Measurements from ENCODE around the gene ACTMAP.
"Not testable (repeated sequence)": the region's sequence is repeated elsewhere in the genome, so short reads cannot be mapped to it uniquely, and the experiment has no call there.

Gene ACTMAP

DNA sequence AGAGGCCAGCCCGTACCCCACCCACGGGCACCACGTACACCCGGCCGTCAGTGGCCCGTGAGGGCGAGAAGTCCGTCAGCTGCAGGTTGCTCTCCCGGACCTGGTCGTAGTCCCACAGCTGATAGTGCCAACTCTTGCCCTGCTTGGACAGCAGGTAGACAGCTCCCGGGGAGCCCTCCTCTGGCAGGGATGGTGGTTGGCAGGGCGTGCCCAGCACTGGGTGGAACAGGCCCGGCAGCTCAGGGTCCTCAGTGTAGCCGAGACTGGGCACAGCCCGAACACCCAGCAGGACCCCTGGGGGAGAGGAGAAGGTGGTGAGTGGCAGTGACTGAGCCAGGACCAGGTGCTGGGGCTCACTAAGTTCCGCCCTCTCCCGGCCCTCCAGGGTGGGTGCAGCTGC lies 7.8 kb downstream of the ACTMAP start:
- no peak for DNase-seq

DNA sequence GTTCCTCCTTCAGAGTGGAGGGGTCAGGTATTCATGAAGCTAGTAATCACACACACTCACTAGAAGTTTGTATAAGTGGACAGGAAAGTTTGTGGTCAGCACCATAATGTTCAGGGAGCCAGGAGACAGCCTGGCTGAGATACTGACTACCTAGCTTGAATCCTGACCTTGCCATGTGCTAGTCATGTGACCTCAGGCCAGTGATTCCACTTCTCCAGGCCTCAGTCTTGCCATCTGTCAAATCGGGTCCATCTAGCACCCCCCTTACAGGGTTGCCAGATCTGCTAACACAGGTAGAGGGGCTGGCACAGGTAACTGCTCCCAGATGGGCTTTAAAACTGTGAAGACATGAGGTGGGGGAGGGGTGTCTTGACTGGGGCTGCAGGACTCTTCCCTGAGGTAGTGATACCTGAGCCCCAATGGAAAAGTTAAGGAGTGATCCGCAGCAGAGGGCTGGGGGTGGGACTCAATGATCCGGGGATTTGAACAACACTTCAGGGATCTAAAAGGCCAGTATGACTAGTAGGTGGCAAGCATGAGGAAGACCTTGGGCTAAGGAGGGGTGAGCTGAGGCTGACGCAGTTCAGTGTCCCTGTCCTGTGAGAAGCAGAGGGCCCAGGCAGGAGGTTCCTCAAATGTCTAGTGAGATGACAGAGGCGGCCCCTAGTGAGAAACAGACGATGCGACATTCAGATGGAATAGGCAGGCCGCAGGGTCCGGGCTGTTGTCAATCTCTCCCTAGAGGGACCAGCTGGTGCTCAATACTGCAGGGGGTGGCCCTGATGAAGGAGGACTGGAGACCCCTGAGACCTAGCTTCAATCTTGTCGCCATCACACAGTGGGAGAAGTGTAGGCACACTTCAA lies 8.5 kb downstream of the ACTMAP start:
- no peak for DNase-seq

DNA sequence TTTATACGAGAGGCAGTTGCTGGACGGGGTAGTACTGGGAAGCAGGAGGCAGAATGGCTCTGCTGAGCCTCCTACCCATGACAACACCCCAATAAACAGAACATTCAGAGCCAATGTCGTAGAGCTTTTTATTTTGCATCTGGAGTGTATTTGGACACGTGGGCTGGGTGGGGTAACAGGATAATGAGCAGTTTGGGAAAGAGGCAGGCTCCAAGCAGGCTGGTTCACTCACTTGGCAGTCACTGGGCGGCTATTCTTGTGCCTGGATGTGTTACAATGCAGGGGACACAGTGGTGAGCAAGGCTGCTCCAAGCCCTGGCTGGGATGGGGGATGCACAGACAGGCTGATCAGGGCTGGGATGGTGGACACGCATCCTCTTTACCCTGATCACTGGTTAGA lies 9.5 kb downstream of the ACTMAP start:
- no peak for DNase-seq

DNA sequence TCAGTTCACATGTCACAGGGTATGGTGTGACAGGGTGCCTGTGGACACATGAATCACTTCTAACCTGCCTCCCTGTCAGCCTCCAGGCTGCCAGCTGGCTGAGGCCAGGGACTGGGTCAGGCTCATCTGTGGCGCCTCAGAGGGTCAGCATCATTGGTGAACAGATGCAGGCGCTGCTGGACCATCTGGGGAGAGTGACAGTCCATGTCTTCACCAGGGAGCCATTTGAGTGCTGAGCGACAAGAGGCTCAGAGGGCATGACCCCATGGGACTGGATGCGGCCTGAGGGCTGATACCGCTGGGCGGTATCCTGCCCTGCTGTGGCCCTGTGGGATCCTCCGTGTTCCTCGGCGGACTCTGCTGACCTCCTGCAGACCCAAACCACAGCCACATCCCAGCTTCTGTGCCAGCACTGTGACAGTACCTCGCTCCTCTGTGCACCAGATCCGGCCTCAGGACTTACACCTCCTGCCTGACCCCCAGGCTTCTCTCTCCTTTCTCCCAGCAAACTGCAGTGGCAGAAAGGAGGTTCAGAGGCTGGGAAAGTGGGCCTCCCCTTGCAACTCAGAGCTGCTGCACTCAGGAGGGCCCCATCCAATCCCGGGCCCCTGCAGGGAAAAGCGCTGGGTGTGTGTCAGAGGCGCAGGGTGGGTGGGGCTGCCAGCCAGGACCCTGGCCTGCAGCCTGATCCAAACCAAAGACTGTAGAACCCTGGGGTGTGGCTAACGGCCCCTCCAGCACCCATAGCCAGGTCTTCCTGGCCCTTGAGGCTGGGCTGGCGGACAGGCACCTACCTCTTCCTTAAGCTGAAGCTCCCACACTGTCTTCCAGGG lies 10.2 kb downstream of the ACTMAP start:
- no peak for DNase-seq

DNA sequence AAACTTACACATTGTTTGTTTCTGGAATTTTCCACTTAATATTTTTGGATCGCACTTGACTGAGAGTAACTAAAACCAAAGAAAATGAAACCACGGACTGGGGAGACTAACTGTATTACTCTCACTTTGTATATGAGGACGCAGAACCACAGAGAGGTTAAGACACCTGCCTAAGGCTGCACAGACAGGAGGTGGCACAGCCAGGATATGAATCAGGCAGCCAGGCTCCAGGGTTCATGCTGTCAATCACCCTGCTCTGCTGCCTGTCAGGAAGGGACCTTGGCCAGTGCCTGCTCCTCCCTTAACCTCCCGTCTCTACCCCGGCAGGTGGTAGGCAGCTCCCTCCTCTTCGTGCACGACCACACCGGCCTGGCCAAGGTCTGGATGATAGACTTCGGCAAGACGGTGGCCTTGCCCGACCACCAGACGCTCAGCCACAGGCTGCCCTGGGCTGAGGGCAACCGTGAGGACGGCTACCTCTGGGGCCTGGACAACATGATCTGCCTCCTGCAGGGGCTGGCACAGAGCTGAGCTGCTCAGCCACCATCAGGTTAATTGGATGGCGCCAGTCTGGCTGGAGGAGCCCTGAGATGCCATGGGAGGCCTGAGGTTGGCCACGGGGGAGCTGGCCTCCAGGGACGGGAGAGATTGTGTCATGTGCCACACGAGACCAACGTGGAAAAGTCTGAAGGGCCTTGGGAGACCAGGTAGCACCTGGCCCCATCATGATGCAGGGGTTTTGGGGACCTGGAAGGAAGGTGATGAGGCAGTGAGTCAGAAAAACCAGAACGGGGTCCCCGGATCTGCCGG lies 11.0 kb downstream of the ACTMAP start:
- DNase-seq: no peak

DNA sequence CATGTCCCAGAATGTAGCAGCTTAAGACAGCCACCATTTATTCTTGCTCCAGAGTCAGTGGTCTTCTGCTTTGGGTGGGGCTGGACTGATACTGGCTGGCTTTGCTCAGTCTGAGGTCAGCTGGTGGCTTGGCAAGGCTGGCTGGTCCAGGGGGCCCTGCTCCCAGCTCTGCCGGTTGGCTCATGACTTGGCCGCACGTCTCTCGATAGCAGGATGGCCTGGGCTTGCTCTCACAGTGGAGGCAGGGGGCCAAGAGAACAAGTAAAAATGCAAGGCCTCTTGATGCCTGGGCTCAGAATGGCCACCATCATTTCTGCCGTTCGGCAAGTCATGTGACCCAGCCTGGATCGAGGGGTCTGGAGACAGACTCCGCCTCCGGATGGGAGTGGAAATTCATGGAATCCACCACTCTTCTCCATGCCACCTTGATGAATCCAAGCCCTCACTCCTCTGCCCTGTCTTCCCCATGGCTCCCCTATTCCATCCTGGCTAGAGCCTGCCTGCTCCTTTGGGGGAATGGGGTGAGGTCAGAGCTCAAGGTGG lies 13.1 kb downstream of the ACTMAP start:
- DNase-seq: no peak

DNA sequence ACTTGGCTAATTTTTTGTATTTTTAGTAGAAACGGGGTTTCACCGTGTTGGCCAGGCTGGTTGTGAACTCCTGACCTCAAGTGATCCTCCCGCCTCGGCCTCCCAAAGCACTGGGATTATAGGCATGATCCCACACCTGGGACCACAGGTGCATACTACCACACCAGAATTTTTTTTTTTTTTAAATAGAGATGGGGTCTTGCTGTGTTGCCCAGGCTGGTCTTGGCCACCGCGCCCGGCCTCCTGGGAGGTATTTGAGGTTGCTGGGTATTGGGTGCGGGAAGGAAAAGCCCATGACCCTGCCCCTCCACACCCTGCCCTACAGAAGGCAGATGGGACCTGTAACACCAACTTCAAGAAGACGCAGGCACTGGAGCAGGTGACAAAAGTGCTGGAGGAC lies 13.6 kb downstream of the ACTMAP start:
- DNase-seq: no peak

DNA sequence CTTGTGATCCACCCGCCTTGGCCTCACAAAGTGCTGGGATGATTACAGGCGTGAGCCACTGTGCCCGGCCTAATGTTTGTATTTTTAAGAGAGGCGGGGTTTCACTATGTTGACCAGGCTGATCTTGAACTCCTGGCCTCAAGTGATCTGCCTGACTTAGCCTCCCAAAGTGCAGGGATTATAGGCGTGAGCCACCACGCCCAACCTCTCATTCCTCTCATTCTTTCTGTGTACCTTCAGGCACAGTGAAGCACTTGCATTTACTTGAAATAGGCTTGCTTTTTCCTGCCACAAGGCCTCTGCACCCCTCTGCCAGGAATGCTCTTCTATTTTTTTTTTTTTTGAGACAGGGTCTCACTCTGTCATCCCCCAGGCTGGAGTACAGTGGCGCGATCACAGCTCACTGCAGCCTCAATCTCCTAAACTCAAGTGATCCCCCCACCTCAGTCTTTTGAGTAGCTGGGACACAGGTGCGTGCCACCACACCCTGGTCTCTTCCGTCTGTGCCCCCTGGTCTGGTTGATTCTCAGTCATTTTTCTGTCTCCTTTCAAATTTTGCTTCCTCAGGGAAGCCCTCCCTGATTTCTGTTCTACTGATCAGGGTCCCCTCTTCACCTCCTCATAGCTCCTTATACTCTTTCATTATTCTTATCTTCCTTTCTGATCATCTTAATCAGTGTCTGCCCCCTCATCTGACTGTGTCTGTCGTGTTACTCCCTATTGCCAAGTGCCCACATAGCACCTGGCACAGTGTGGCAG lies 15.1 kb downstream of the ACTMAP start:
- no peak for DNase-seq

DNA sequence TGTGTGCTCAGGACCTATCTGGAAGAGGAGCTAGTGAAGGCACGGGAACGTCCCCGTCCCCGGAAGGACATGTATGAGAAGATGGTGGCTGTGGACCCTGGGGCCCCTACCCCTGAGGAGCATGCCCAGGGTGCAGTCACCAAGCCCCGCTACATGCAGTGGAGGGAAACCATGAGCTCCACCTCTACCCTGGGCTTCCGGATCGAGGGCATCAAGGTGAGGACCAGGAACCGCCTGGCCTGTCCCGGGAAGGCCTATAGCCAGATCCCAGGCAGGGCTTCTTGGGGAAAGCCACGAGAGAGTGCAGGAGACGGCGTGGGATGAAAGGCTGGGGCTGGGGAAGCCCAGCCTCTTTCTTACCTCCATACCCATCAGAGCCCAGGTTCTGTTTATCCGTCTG lies 17.1 kb downstream of the ACTMAP start:
- no peak for DNase-seq

DNA sequence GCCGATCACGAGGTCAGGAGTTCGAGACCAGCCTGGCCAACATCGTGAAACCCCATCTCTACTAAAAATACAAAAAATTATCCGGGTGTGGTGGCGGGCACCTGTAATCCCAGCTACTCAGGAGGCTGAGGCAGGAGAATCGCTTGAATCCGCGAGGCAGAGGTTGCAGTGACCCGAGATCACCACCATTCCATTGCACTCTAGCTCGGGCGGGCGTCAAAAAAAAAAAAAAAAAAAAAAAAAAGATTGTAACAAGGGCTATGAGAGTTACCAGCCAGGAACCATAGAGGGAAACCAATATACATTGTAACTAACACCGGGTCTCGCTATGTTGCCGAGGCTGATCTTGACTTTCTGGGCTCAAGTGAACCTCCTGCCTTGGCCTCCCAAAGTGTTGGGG lies 18.0 kb downstream of the ACTMAP start:
- DNase-seq: not testable (repeated sequence)

DNA sequence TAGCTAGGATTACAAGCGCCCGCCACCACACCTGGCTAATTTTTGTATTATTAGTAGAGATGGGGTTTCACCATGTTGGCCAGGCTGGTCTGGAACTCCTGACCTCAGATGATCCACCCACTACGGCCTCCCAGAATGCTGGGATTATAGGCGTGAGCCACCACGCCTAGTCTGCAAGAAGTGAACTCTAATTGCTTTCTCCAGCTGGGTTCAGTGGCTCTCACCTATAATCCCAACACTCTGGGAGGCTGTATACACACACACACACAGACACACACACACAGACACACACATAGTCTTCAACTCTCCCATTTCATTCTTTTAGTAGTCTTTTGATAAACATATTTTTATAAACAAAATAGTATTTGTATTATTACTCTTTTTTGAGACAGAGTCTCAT lies 20.2 kb downstream of the ACTMAP start:
- DNase-seq: not testable (repeated sequence)

DNA sequence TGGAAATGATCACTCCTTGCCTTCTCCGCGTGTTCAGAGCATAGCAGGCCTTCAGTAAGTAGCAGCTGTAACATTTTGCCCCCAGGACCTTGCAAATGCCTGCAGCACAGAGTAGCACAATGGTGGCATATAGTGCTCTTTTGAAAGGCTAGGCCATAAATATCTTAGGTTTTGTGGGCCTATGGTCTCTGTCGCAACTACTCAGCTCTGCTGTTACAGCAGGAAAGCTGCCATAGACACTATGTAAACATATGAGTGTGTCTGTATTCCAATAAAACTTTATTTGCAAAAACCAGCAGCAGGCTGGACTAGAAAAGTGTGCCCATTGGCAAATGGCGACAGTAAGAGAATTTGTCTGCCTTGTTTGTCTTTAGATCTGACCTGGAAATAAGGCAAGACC lies 24.0 kb downstream of the ACTMAP start:
- DNase-seq: no peak

DNA sequence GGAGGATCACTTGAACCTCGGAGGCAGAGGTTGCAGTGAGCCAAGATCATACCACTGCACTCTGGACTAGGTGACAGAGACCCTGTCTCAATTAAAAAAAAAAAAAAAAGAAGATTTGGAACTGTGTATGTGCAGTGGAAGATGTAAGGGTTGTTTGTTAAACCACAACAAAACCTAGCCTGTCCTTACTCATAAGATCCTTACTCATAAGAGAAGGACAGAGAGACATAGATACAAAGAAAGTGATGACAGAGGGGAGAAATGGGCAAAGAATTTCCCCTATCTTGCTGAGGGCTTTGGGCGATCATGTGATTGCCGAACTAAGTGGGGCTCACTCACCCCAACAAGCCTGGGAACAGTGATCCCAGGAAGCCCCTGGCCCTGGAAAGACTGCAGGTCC lies 25.4 kb downstream of the ACTMAP start:
- no peak for DNase-seq

DNA sequence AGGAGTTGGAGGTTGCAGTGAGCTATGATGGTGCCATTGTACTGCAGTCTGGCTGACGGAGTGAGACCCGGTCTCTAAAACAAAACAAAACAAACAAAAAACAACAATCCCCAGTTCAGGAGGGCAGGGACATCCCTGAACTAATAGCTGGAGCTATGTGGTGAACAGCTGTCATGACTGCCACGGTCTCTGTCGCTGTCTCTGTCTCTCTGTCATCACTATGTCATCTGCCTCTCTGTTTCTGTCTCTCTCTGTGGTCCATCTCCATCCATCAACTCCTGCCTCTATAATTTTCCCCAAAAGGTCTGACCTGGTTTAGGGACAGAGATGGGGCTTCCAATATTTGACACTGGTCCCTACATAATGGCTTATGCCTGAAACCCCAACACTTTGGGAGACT lies 26.0 kb downstream of the ACTMAP start:
- no peak for DNase-seq

DNA sequence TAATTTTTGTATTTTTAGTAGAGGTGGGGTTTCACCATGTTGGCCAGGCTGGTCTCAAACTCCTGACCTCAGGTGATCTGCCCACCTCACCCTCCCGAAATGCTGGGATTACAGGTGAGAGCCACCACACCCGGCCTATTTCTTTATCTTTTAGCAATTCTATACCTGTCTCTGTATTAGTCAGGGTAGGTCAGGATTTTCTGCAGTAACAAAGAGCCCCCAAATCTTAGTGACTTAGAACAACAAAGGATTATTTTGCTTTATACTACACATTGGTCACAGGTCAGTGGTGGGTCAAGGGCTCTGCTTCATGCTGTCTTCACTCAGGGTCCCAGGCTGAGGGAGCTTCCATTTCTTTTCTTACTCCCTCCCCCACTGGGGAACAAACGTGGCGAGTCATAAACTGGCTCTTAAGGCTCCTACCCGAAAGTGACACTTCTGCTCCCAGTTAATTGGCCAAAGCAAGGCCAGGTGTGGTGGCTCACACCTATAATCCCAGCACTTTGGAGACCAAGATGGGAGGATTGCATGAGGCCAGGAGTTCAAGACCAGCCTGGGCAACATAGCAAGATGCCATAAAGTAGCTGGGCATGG lies 26.5 kb downstream of the ACTMAP start:
- DNase-seq: no peak

DNA sequence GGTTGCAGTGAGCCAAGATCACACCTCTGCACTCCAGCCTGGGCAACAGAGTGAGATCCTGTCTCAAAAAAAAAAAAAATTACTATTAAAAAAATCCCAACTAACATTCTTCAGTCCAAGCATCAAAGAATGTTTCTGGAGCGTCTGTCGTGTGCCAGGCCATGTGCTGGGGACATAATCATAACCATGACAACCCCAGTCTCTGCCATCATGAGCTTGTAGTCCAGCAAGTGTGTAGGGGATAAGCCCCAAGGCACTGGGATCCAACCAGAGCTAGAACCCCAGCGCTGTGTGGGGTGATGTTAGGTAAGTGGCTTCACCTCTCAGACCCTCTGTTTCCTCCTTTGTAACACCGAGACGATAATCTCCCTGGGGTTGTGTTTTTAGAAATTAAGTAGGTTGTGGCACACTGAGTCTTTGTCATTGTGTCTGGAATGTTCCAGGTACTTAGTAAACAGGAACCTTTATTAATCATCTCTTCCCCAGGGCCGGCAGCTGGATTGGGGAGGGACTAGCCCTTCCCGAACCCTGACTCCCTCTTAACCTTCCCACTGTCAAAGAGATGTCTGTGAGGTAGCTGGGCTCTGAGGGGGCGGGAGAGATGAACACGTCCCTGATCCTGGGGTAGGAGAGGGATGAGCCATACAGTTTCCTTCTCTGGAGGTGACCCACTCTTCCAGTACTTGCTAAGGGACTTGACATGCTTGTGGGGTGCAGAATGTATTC lies 28.2 kb downstream of the ACTMAP start:
- no peak for DNase-seq

DNA sequence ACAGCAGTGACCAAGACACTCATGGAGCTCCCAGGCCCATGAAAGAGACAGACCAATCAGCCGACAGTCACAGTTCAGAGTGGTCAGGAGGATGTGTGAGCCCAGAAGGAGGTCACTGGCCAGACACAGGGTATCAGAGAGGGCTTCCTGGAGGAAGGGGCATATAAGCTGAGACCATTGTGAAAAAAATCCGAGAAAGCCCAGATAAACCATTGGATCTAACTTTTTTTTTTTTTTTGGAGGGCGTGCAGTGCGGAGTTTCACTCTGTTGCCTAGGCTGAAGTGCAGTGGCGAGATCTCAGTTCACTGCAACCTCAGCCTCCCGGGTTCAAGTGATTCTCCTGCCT lies 29.2 kb downstream of the ACTMAP start:
- no peak for DNase-seq

DNA sequence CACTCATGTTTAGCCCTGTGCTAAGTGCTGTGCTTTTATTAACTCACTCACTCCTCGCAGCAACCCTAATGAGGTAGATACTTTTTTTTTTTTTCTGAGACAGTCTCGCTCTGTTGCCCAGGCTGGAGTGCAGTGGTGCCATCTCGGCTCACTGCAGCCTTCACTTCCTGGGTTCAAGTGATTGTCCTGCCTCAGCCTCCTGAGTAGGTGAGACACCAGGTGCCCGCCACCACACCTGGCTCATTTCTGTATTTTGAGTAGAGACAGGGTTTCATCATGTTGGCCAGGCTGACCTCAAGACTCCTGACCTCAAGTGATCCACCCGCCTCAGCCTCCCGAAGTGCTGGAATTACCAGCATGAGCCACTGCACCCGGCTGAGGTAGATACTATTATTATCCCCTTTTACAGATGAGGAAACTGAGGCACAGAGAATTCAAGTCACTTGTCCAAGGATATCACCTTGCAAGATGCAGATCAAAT lies 30.8 kb downstream of the ACTMAP start:
- no peak for DNase-seq

DNA sequence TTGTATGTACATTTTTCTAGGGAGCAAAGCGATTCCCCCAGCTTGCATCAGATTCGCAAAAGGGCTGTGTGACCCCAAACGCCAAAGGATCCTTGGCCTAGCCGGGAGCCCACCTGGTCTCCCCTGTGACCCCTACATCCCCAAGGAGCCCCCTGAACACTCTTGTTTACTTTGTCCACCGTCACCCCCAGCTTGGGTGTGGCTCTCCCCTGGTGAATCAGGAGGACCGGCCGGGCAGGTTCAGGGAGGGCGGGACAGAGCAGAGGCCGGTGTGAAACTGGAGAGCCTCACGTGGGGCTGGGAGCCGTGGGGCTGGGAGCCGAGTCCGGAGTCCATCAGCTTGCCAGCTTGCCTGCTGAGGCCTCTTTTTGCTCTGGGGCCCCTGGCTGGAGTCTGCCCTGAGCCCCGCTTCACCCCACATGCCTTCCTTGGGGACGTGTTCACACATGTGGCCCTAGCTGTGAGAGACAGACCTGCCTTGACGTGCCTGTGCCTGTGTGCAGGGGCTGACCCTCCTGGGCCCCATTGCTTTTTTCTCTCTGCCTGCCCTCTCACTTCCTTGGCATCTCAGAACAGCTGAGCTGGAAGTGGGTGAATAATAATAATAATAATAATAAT lies 31.4 kb downstream of the ACTMAP start:
- DNase-seq: no peak
